ENCODE data around the gene TRHDE. TPM values are rescaled to one million over a fixed set of nuclear protein-coding genes. Genes with fewer than 3 reads are reported as not detected.

TRHDE gene
- total RNA-seq, 1 donor from 2014 or later: 0.64 TPM

GRCh38 chr12:72521326-72521725, 249.2 kb downstream of the TRHDE start:
- no peak for DNase-seq (ENCODE audit: extremely low spot score, unreplicated experiment)
- no peaks in the 10 kb centered on the region for H3K27me3 Mint-ChIP-seq (ENCODE audit: unreplicated experiment)
- H3K36me3 Mint-ChIP-seq (ENCODE audit: unreplicated experiment): no peaks in the 10 kb centered on the region
- H3K4me3 Mint-ChIP-seq (ENCODE audit: unreplicated experiment): no peak overlapping the region
- TF ChIP-seq, protein P1, sequence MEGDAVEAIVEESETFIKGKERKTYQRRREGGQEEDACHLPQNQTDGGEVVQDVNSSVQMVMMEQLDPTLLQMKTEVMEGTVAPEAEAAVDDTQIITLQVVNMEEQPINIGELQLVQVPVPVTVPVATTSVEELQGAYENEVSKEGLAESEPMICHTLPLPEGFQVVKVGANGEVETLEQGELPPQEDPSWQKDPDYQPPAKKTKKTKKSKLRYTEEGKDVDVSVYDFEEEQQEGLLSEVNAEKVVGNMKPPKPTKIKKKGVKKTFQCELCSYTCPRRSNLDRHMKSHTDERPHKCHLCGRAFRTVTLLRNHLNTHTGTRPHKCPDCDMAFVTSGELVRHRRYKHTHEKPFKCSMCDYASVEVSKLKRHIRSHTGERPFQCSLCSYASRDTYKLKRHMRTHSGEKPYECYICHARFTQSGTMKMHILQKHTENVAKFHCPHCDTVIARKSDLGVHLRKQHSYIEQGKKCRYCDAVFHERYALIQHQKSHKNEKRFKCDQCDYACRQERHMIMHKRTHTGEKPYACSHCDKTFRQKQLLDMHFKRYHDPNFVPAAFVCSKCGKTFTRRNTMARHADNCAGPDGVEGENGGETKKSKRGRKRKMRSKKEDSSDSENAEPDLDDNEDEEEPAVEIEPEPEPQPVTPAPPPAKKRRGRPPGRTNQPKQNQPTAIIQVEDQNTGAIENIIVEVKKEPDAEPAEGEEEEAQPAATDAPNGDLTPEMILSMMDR (IDR thresholded peaks at IDR 0.05): no peak
- no peaks in the 10 kb centered on the region for H3K4me1 Mint-ChIP-seq (ENCODE audit: unreplicated experiment)
- H3K27ac Mint-ChIP-seq (ENCODE audit: unreplicated experiment): no peak overlapping the region
- peaks cover 5% of the 10 kb centered on the region for H3K9me3 Mint-ChIP-seq (ENCODE audit: unreplicated experiment)

- H3K4me3 Mint-ChIP-seq (ENCODE audit: unreplicated experiment): no peak overlapping the region
- no peaks in the 10 kb centered on the region for H3K4me1 Mint-ChIP-seq (ENCODE audit: unreplicated experiment)
- H3K27me3 Mint-ChIP-seq (ENCODE audit: unreplicated experiment): peaks cover 4% of the 10 kb centered on the region
- no peak overlapping the region for H3K27ac Mint-ChIP-seq (ENCODE audit: unreplicated experiment)
- DNase-seq (ENCODE audit: extremely low spot score, unreplicated experiment): no peak
- TF ChIP-seq, protein P1 (IDR thresholded peaks at IDR 0.05): no peak
- peaks cover 5% of the 10 kb centered on the region for H3K9me3 Mint-ChIP-seq (ENCODE audit: unreplicated experiment)
- no peaks in the 10 kb centered on the region for H3K36me3 Mint-ChIP-seq (ENCODE audit: unreplicated experiment)
Measured at GRCh38 chr12:72522411-72522810, 250.2 kb downstream of the TRHDE start.

GRCh38 chr12:72523754-72524153, 251.6 kb downstream of the TRHDE start:
- TF ChIP-seq, protein P1 (IDR thresholded peaks at IDR 0.05): no peak
- DNase-seq (ENCODE audit: extremely low spot score, unreplicated experiment): no peak
- Mint-ChIP-seq H3K4me1 (ENCODE audit: unreplicated experiment) (no peaks in the 10 kb centered on the region), H3K9me3 (ENCODE audit: unreplicated experiment) (peaks cover 5% of the 10 kb centered on the region), H3K27me3 (ENCODE audit: unreplicated experiment) (peaks cover 4% of the 10 kb centered on the region), H3K36me3 (ENCODE audit: unreplicated experiment) (no peaks in the 10 kb centered on the region), H3K4me3 (ENCODE audit: unreplicated experiment) (no peak overlapping the region), H3K27ac (ENCODE audit: unreplicated experiment) (no peak overlapping the region)

- no peak for DNase-seq (ENCODE audit: extremely low spot score, unreplicated experiment)
- TF ChIP-seq, protein P1 (IDR thresholded peaks at IDR 0.05): no peak
- Mint-ChIP-seq H3K4me1 (ENCODE audit: unreplicated experiment) (no peaks in the 10 kb centered on the region), H3K36me3 (ENCODE audit: unreplicated experiment) (no peaks in the 10 kb centered on the region), H3K27ac (ENCODE audit: unreplicated experiment) (no peak overlapping the region), H3K27me3 (ENCODE audit: unreplicated experiment) (peaks cover 3% of the 10 kb centered on the region), H3K4me3 (ENCODE audit: unreplicated experiment) (no peak overlapping the region), H3K9me3 (ENCODE audit: unreplicated experiment) (no peaks in the 10 kb centered on the region)
Measured at GRCh38 chr12:72535212-72535990, 263.2 kb downstream of the TRHDE start.

GRCh38 chr12:72540811-72541210, 268.6 kb downstream of the TRHDE start:
- Mint-ChIP-seq H3K4me3 (ENCODE audit: unreplicated experiment) (no peak overlapping the region), H3K9me3 (ENCODE audit: unreplicated experiment) (no peaks in the 10 kb centered on the region), H3K27me3 (ENCODE audit: unreplicated experiment) (peaks cover 7% of the 10 kb centered on the region), H3K27ac (ENCODE audit: unreplicated experiment) (no peak overlapping the region), H3K4me1 (ENCODE audit: unreplicated experiment) (no peaks in the 10 kb centered on the region), H3K36me3 (ENCODE audit: unreplicated experiment) (no peaks in the 10 kb centered on the region)
- TF ChIP-seq, protein P1 (IDR thresholded peaks at IDR 0.05): no peak
- DNase-seq (ENCODE audit: extremely low spot score, unreplicated experiment): no peak
